Right atrium auricular region (tissue), 2 donors: ENCODE data around the gene ERMARD. TPM values are rescaled to one million over a fixed set of nuclear protein-coding genes. Genes with fewer than 3 reads are reported as not detected.

Experiments used
- DNase-seq: peaks from one replicate; pipeline ENCODE4 v3.0.0-alpha.2; 2019; ENCODE audit warnings: low spot score
- H3K27ac ChIP-seq, 2 donors: fragments of 200-600 bp; sonication (generic); 1 replicate in 1 of 2; 2 replicates in 1 of 2; pipeline ENCODE4 v1.5.1; 2016 to 2019
- H3K27me3 ChIP-seq, 2 donors: fragments of 200-600 bp; sonication (generic); one replicate each; pipeline versions ENCODE4 v1.5.1 to v1.6.0; 2017 to 2019
- H3K36me3 ChIP-seq: fragments of 200-600 bp; sonication (generic); one replicate; pipeline ENCODE4 v1.5.1; 2016
- H3K4me1 ChIP-seq, 2 donors: fragments of 200-600 bp; sonication (generic); one replicate each; pipeline versions ENCODE4 v1.5.1 to v1.6.0; 2017 to 2019
- H3K4me3 ChIP-seq, 2 donors: fragments of 200-600 bp; sonication (generic); 1 replicate in 1 of 2; 2 replicates in 1 of 2; pipeline ENCODE4 v1.5.1; 2017 to 2019; ENCODE audit warnings: mild to moderate bottlenecking in 1 of 2, moderate library complexity in 1 of 2
- H3K9me3 ChIP-seq, 2 donors: fragments of 200-600 bp; sonication (generic); one replicate each; pipeline ENCODE4 v1.5.1; 2019
- CTCF ChIP-seq, 2 donors: fragments of 200-600 bp; sonication (generic); IDR thresholded peaks; one replicate each; pipeline ENCODE4 v1.5.1; 2019; ENCODE audit warnings: antibody characterized with exemption in 2 of 2
- total RNA-seq, 2 donors: library from RNA; depleted of rRNA; stranded (reverse); fragments of >200 nt; gene quantifications; one replicate each; pipeline ENCODE4 v1.1.0, GENCODE V29; 2016

The ERMARD gene
- total RNA-seq, 2 donors from 2014 or later = 8.6 to 11.2 TPM

GRCh38 chr6:169801396-169802160 is 50.2 kb downstream of the ERMARD start:
- DNase-seq = no peak
- Histone ChIP-seq H3K4me1 (no peaks in the 10 kb centered on the region), H3K27ac (no peak overlapping the region), H3K9me3 (no peaks in the 10 kb centered on the region), H3K27me3 (no peaks in the 10 kb centered on the region), H3K4me3 (no peak overlapping the region), H3K36me3 (no peaks in the 10 kb centered on the region)
- no peak for TF ChIP-seq CTCF (IDR thresholded peaks at IDR 0.05)

GRCh38 chr6:169802790-169803189 is 51.4 kb downstream of the ERMARD start:
- no peaks in the 10 kb centered on the region for H3K4me1 ChIP-seq
- no peaks in the 10 kb centered on the region for H3K36me3 ChIP-seq
- H3K4me3 ChIP-seq = no peak overlapping the region
- no peak for DNase-seq
- H3K27me3 ChIP-seq = no peaks in the 10 kb centered on the region
- H3K9me3 ChIP-seq = no peaks in the 10 kb centered on the region
- no peak for TF ChIP-seq CTCF (IDR thresholded peaks at IDR 0.05)
- no peak overlapping the region for H3K27ac ChIP-seq

- no peak for DNase-seq
- Histone ChIP-seq H3K27me3 (no peaks in the 10 kb centered on the region), H3K9me3 (no peaks in the 10 kb centered on the region), H3K27ac (no peak overlapping the region), H3K4me3 (no peak overlapping the region), H3K4me1 (no peaks in the 10 kb centered on the region), H3K36me3 (no peaks in the 10 kb centered on the region)
- no peak for TF ChIP-seq CTCF (IDR thresholded peaks at IDR 0.05)
These were observed 51.9 kb downstream of the ERMARD start for GRCh38 chr6:169803271-169803811.

GRCh38 chr6:169803816-169804340 is 52.5 kb downstream of the ERMARD start:
- Histone ChIP-seq H3K36me3 (no peaks in the 10 kb centered on the region), H3K27ac (no peak overlapping the region), H3K9me3 (no peaks in the 10 kb centered on the region), H3K4me3 (no peak overlapping the region), H3K27me3 (no peaks in the 10 kb centered on the region), H3K4me1 (no peaks in the 10 kb centered on the region)
- no peak for DNase-seq
- TF ChIP-seq CTCF (IDR thresholded peaks at IDR 0.05) = no peak

- no peak for DNase-seq
These were observed 53.0 kb downstream of the ERMARD start for GRCh38 chr6:169804427-169804826.

More at GRCh38 chr6:169804427-169804826, 53.0 kb downstream of the ERMARD start:
- Histone ChIP-seq H3K36me3 (no peaks in the 10 kb centered on the region), H3K27me3 (no peaks in the 10 kb centered on the region), H3K27ac (no peak overlapping the region), H3K9me3 (no peaks in the 10 kb centered on the region), H3K4me3 (no peak overlapping the region), H3K4me1 (no peaks in the 10 kb centered on the region)
- TF ChIP-seq CTCF (IDR thresholded peaks at IDR 0.05) = no peak
